SIG-M5 treated with dmso at 0.1 percent for 504 hours (cell line): ENCODE results near the gene SNRPF.
"Not testable (repeated sequence)": the region's sequence is repeated elsewhere in the genome, so short reads cannot be mapped to it uniquely, and the experiment has no call there.

Experiments
- DNase-seq: peaks from one replicate; lab custom pipeline; 2025; ENCODE audit not compliant: unreplicated experiment; lab: John Stamatoyannopoulos, UW

Gene SNRPF

DNA sequence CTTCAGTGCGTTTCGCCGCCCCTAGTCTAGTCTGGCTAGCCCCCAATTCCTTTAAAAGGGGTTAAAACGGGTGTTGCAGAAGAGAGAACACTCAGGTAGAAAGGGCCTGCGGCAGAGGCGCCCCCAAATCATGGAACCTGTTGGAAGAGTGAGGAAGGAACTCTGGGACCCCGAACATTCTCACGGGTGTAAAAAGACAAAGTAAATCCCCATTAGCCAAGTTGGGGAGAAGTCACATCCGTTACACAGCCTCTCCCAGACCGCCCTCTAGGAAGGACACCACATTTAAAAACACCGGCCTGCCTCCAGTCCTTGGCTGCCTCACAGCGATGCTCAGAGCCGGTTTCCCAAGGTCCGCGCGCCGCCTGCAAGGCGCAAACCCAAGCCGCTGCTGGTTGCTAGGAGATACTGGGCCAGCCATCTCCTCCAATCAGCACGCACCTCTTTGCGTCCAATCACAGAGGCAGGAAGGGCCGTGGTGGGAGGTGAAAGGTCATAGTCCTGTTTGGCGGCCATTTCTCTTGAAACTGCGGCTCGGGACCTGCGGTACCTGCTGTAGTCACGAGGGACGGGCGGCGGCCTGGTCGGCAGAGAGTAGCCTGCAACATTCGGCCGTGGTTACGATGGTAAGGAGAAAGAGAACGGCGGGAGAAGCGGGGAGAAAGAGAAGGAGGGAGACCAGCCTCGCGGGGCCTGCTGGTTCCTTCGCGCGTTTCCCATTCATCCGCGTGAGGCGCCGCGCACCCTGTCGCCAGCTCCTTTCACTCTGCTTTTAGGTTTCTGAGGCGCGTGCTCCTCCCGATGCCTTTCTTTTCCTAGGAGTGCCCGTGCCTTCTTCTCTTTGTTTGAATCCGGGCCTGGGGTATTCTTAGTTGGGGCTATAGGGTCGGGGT lies at the start of gene SNRPF:
Gene SNRPF (plus strand): TSS at position 502 of the 893 bp plus-strand sequence. CDS start 122 bp downstream, at position 624.
- peak; percentile 98 for DNase-seq

DNA sequence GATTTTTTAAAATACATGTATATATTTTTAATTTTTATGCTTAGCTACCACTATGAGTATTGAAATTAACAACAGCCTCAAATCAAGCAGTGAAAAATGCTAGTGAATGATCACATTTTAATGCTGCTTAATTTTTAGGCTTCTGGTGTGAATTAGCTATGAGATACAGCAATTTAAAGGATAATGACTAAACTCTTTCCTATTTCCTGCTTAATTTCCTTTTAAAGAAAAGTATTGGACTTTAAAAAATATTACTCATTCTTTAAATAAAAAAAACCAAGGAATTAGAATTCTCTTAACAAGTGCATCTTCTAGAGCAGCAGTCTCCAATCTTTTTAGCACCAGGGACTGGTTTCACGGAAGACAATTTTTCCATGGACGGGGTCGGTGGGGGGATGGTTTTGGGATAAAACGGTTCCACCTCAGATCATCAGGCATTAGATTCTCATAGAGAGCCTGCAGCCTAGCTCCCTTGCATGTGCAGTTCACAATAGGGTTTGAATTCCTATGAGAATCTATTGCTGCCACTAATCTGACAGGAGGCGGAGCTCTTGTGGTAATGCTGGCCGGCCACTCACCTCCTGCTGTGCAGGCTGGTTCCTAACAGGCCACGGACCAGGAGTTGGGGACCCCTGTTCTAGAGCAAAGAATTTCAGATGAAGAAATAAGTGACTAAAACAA lies 49.6 kb upstream of the SNRPF start:
- no peak for DNase-seq

DNA sequence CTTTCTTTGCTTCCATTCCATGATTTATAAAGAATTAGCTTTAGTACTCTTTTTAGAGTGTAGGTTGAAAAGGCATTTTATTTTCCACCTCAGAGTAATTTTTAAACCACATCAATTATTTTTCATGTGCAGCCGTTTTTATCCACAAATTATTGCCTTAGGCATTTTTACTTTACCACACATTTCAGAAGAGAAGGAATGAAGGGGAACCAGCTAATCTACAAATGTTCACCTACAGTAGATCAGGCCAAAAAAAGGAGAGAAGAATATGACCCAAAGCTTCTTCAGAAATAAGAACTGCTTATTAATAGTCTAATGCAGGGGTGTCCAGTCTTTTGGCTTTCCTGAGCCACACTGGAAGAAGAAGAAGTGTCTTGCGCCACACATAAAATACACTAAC lies 48.3 kb upstream of the SNRPF start:
- no peak for DNase-seq

DNA sequence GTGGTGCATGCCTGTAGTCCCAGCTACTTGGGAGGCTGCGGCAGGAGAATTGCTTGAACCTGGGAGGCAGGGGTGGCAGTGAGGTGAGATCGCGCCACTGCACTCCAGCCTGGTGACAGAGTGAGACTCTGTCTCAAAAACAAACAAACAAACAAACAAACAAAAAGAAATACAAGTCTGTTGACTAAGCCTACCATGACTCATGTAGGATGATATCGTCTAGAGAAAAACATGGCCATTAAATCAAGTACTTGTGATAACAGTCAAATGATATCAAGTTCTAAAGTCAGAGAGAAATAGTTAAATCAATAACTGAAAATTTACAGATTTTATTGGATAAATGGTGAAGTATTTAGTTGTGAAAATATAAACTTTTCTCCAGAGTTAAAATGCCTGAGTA lies 46.6 kb upstream of the SNRPF start:
- DNase-seq = not testable (repeated sequence)

DNA sequence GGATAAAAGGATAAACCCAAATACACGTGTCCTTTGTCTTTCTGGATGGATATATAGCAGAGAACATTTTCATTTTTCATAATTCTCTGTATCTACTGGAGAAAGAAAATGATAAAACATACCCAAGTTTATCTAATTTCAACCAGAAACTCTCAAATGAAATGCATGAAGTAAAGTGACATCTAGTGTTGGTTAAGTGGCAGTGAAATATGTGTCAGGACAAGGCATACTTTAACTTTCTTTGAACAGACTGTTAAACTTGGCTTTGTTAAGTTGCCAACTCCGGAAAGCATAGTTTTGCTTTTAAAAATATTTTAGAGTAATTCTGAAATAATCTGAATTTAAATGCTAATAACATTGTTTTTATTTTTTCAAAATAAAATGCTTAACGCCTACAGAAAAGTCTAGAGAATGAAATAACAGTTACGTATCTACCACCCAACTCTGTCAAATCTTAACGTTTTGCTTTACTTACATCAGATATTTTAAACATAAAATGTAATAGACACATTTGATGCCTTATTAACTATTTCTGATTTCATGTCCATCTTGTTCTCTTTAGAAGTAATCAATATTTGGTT lies 43.0 kb upstream of the SNRPF start:
- DNase-seq = peak; percentile 56

DNA sequence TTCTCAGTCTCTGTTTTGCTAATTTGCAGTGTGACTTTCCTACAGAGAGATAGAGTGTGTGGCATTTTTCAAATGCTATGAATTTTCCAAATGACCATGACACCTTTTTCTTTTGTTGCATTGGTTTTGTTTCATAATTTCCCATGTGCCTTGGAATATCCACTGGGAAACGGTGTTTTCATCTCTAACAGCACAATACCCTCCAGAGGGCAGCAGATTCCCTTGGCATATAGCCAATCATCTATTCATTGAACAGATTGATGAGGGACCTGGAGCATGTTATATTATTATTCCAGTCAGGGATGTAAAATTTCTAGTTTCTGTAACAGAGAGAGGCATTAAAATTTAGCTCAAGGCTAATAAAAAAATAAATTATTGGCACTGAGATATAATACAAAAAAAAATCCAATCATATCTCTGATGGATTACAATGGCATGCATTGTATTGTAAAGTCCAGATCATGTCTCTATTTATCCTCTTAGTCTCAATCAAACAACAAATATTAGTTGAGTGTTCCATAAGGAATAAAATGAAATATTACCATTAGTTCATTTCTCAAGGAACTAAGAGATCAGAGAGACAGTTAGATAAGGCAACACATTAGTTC lies 38.6 kb upstream of the SNRPF start:
- DNase-seq = peak; percentile 9

DNA sequence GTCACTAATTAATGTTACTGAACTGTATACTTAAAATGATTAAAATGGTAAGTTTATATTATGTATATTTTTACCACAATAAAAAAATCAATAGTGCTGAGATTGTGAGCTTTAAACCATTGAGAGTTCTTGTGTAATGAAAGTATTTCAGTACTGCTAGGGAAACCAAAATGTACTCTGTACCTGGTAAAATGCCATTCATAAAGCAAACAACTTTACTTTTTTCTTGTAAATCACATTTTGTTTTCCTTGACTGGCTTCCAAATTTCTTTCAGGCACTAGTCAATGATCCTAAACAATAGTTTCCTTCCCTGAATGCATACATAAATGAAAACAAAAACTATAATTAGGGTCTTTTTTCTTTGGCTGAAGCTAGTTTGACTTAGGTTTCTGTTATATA lies 29.4 kb upstream of the SNRPF start:
- DNase-seq = no peak

DNA sequence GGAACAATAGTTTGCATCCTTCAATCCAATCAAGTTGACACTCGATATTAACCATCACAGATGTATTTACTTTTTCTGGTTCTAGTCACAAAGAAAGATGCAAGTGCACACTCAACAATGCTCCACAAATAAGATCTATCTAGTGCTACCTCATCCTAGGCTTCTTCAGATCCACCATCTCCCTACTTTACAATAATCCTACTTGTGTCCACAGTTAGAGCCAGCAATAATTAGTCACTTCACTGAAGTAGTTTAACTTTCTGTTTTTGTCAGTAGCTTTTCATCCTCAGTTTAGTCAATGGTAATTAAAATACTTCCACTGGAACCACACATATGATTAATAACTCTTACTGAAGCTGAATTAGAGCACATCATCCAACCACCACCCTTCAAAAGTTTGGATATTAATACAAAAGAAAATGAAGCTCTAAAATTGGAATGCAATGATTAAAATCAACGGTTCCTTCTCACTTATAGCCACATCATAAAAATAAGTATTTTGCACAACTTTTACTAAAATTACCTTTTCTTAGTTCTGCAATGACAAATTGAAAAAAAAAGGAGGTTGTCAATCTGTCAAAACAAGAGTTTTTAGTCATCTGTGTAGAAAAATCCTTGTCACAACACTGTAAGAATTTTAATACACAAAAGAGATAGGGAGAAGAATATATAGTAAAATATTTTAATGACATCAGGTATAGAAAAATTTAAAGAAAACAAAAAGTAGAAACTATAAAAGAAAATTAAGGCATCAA lies 28.2 kb upstream of the SNRPF start:
- no peak for DNase-seq

DNA sequence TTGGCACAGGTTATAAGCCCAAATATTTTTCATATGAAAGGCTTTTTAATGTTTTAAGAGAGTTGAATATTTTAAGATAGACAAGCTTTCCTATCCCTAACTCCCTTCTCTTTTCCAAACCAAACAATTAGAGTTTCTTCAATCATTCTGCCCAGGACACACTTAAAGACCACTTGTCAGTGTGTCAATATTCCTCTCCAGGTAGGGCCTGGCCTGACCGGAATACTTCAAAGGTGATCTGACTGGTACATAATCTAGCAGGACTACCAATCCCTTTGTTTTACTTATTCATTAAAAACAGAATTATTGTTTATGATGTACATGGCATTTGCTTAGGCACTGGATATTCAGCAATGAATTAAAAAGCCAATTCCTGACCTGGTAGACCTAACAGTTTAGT lies 24.2 kb upstream of the SNRPF start:
- no peak for DNase-seq

DNA sequence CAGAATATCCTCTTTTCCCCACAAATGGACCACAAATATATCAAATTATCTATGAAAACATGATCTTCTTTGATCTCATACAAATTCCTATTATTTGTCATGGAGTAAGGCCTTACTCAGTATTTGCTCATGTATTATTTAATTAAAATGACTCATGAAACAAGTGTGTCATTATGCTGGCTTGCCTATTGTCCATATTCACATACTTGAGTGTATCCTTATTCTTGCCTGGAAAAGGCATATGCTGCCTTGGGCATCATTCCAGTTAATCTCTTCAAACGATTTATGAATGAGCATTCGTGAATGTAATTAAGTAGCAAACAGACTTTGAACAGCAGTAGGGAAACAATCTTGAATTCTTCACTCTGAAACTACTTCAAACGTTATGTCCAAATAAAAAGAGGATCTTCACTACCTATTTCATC lies 22.6 kb upstream of the SNRPF start:
- DNase-seq = no peak

DNA sequence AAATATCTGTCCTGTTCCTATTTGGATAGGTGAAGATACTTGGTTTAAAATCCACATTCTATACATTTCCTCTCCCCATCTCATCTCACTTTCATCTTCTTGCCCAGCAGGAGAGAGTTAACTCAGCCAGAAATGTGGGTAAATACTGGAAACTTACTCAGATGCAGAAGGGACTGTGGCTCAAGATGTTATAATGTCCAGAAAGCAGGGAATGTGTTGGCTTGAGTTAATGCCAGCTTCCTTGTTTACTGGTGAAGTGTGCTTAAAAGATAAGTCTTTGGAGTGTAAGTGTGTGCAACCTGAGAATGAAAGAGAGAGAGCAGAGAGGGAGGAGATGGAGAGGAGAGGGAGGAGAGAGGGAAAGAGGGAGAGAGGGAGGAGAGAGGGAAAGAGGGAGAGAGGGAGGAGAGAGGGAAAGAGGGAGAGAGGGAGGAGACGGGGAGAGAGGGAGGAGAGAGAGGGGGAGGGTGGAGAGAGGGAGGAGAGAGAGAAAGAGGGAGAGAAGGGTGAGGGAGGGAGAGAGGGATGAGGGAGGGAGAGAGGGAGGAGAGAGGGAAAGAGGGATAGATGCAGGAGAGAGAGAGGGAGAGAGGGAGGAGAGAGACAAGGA lies 22.0 kb upstream of the SNRPF start:
- DNase-seq = no peak

DNA sequence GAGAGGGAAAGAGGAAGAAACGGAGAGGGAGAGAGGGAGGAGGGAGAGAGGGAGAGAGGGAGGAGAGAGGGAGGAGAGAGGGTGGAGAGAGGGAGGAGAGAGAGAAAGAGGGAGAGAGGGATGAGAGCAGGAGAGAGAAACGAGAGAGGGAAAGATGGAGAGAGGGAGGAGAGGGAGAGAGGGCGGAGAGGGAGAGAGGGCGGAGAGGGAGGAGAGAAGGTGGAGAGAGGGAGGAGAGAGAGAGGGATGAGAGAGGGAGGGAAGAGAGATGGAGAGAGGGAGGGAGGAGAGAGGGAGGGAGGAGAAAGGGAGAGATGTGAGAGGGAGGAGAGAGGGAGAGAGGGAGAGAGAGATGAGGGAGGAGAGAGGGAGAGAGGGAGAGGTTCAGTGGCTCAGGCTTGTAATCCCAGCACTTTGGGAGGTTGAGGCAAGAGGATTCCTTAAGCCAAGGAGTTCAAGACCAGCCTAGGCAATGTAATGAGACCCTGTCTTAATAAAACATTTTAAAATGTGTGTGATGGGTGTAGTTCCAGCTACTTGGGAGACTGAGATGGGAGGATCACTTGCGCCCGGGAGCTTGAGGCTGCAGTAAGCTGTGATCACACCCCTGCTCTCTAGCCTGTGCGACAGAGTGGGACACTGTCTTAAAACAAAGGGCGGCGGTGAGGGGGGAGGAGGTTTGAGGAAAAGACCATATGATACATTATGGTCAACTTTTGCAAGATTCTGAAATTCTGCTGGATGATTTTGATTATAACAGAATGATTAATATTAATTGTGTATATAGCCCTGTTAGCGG lies 21.3 kb upstream of the SNRPF start:
- DNase-seq = no peak

DNA sequence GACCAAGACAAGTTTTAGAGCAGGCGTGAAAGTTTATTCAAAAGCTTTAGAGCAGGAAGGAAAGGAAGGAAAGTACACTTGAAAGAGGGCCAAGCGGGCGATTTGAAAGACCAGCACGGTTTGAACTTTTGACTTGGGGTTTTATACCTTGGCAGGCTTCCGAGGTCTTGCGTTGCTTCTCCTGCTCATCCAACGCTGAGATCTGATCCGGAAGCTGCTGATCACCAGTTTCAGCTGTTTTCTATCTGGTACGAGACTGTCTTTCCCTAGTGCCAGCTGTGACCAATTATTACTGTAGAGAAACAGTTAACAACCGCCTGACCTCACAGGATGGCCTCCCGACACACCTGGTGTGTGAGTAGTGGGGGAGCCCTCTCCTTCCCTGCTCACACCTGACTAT lies 20.6 kb upstream of the SNRPF start:
- DNase-seq = no peak

DNA sequence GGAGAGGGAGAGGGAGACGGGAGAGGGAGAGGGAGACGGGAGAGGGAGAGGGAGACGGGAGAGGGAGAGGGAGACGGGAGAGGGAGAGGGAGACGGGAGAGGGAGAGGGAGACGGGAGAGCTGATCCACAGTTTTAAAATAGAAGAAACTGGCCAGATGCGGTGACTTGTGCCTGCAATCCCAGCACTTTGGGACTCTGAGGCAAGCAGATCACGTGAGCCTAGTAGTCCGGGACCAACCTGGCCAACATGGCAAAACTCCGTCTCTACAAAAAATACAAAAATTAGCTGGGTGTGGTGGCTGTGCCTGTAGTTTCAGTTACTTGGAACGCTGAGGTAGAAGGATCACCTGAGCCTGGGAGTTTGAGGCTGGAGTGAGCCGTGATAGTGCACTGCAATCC lies 16.3 kb upstream of the SNRPF start:
- not testable (repeated sequence) for DNase-seq

DNA sequence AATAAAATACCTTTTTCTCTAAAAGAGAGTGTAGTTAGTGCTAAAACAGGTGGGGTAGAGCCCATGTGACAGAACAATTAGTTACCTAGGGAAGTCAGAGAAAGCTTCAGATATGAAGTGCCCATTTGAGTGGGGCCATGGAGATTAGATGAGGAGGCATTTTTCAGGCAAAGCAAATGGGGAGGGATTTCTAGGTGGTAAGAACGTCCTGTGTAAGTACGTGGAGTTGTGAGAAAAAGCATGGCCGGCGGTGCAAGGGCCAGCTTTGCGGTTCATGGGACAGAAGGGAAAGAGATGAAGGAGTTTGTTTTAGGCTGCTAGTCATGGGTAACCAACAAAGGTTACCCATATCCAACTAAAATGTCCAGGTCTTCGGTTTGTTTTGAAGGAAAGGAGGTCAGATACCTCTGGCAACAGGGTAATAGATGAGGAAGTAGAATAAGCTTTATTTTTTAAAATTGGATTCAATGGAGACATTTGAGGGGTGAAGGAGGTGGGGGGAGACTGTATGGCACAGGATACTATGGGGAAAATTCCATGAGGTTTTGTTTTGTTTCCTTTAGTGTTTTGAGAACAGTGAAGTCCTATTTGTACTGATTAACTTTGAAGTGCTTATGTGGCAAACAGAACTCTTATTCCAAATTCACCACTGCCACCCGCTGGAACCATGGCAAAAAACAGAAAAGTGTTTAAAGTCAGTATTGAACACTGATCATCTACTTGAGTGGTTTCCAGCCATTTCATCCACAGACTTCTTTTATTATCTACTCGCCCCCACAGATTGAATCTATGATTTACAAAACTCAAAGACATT lies 10.0 kb upstream of the SNRPF start:
- no peak for DNase-seq

DNA sequence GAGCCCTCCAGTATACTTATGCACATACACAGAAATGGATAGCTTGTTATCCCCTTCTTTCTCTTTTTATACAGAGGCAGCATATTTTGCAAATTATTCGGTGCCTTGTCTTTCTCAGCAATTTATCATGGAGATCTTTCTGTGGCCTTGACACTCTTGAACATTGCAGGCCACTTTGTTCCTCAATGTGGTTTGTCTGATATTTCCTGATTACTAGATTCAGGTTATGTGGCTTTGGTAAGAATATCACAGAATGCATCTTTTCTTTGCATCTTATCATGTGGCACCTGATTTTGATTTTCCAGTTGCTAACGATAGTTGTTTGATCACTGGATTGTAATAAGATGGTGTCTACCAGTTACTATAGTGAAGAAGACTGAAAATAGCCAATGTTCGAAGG lies 7.1 kb upstream of the SNRPF start:
- DNase-seq = no peak

DNA sequence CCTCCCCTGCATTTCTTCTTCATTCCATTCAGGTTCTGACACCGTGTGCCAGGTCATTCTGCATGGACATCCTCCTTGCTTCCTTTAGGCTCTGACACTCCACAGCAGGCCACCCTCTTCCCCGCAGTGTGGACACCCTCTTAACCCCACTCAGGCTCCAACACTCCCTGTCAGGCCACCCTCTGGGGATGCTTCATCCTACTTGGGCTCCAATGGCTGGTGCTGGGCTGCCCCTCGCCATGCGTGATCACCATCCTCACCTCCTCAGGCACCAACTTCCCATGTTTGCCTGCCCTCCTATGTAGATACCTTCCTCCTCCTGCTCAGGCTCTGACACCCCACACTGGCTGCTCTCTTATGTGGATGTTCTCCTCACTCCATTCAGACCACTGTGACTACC lies 6.6 kb upstream of the SNRPF start:
- no peak for DNase-seq

DNA sequence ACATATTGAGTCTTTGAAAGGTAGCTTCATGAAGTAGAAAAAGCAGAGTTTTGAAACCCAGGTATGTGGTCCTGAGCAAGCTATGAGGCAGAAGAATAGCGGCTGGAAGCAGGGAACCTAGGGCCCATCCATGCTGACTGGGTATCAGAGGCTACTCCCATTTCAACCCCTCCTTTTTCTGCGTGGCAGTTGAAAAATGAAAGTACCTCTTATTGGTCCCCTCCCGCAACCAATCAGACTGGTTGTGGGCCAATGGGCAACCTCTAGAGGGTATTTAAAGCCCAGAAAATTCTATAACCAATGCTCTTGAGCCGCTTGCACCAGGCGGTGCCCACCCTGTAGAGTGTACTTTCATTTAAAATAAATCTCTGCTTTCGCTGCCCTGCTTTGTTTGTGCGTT lies 1.6 kb upstream of the SNRPF start:
- DNase-seq = no peak

DNA sequence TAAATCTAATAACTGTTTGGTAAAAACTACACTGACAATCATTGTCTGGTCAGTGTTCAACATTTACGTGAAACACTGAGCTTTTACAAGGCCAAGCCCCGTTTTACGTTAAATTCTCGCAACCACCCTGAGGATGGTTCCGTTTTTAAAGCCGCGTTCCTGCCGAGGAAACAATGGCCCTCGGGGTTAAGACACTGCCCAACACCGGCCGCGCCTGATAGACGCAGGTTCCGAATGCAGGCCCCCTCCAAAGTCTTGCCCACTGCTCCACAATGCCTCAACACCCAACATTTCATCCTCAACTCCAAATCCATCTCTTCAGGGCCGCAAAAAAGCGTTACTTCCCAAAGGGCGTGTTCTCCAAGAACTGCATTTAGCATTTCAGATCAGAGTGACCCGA lies 953 bp upstream of the SNRPF start:
- no peak for DNase-seq
